Keratinocyte (primary cell): ENCODE results near the gene TSPOAP1.

Source experiments
- CTCF ChIP-seq, 3 experiments: IDR thresholded peaks in 1 of 3; conservative IDR thresholded peaks in 1 of 3; optimal IDR thresholded peaks in 1 of 3; 2 replicates in 2 of 3; 3 replicates in 1 of 3; pipeline versions ENCODE3 to v1.5.1; 2011; ENCODE audit warnings: low read length in 3 of 3, mild to moderate bottlenecking in 3 of 3, moderate library complexity in 2 of 3, control low read depth in 1 of 3, inconsistent platforms in 1 of 3; ENCODE audit not compliant: insufficient read depth in 2 of 3; ENCODE audit errors: extremely low read depth in 1 of 3
- EZH2 ChIP-seq: IDR thresholded peaks from one replicate; pipeline ENCODE4 v1.6.1; 2012; ENCODE audit warnings: inconsistent platforms, mild to moderate bottlenecking, low read length, moderate library complexity

GRCh38 chr17:58337210-58337599 lies 8.6 kb upstream of the TSPOAP1 start:
- TF ChIP-seq CTCF (optimal IDR thresholded peaks at IDR 0.05 in 1 of 3, IDR thresholded peaks at IDR 0.05 in 1 of 3, conservative IDR thresholded peaks at IDR 0.05 in 1 of 3; ENCODE audit: extremely low read depth in 1 of 3, insufficient read depth in 2 of 3, low read length in 3 of 3) = no peak
- no peak for TF ChIP-seq EZH2
